HepG2 (cell line): ENCODE measurements around the gene ZBTB4. TPM values are rescaled to one million over a fixed set of nuclear protein-coding genes. Genes with fewer than 3 reads are reported as not detected.

Source experiments
- ARNT2 ChIP-seq: sonication (generic); formaldehyde crosslinking; IDR thresholded peaks from 2 replicates; pipeline ENCODE4 v1.8.0; 2022; ENCODE audit warnings: mild to moderate bottlenecking, low read depth, missing genetic modification reagents, moderate library complexity
- ASH2L ChIP-seq: fragments of 300-600, 200-600 bp; sonication (generic); IDR thresholded peaks from 2 replicates; pipeline ENCODE4 v1.7.0; 2017; ENCODE audit warnings: low read depth, mild to moderate bottlenecking, moderate library complexity, mixed read lengths, low read length; ENCODE audit not compliant: insufficient read length
- CREM ChIP-seq, 2 experiments: sonication (generic) in 1 of 2; formaldehyde crosslinking in 1 of 2; IDR thresholded peaks; 2 replicates each; pipeline versions ENCODE4 v1.4.0 to v1.6.1; 2016 to 2020; ENCODE audit warnings: antibody characterized with exemption in 1 of 2, mild to moderate bottlenecking in 1 of 2, missing genetic modification reagents in 1 of 2
- ETV6 ChIP-seq: sonication (generic); formaldehyde crosslinking; conservative IDR thresholded peaks from 2 replicates; pipeline ENCODE4 v1.4.0; 2020; ENCODE audit warnings: missing genetic modification reagents
- KDM3A ChIP-seq: IDR thresholded peaks from 2 replicates; pipeline ENCODE4 v1.6.1; 2018; ENCODE audit warnings: low read depth, missing compliant biosample characterization
- KDM6A ChIP-seq: IDR thresholded peaks from 2 replicates; pipeline ENCODE4 v1.6.1; 2016; ENCODE audit warnings: low read depth
- KLF15 ChIP-seq: sonication (generic); formaldehyde crosslinking; IDR thresholded peaks from 2 replicates; pipeline ENCODE4 v1.8.1; 2023; ENCODE audit warnings: borderline replicate concordance, mild to moderate bottlenecking, inconsistent platforms, missing genetic modification reagents, mixed read lengths
- MBD4 ChIP-seq: IDR thresholded peaks from 2 replicates; pipeline ENCODE4 v1.6.1; 2012; ENCODE audit warnings: low read length, inconsistent platforms, borderline replicate concordance
- MXD1 ChIP-seq: sonication (generic); formaldehyde crosslinking; IDR thresholded peaks from 2 replicates; pipeline ENCODE4 v1.4.0; 2020; ENCODE audit warnings: mild to moderate bottlenecking, missing genetic modification reagents
- NCOA2 ChIP-seq: sonication (generic); formaldehyde crosslinking; IDR thresholded peaks from 2 replicates; pipeline ENCODE4 v1.8.0; 2022; ENCODE audit warnings: inconsistent platforms
- NFIC ChIP-seq: IDR thresholded peaks from 2 replicates; pipeline ENCODE4 v1.6.1; 2012; ENCODE audit warnings: mild to moderate bottlenecking, low read length, inconsistent platforms
- PAF1 ChIP-seq: IDR thresholded peaks from 2 replicates; pipeline ENCODE4 v1.6.1; 2016; ENCODE audit warnings: missing genetic modification reagents, missing compliant biosample characterization
- RBFOX2 ChIP-seq: fragments of 200-400 bp; formaldehyde crosslinking; IDR thresholded peaks from 2 replicates; pipeline ENCODE4 v1.6.1; 2017; ENCODE audit warnings: low read depth, mild to moderate bottlenecking, low read length
- SIN3A ChIP-seq: IDR thresholded peaks from 2 replicates; pipeline ENCODE4 v1.6.1; 2011; ENCODE audit warnings: low read depth, mild to moderate bottlenecking, control low read depth, low read length, borderline replicate concordance
- SPEN ChIP-seq: sonication (generic); formaldehyde crosslinking; IDR thresholded peaks from 2 replicates; pipeline ENCODE4 v1.5.1; 2020; ENCODE audit warnings: low read depth, mild to moderate bottlenecking, missing genetic modification reagents
- TBP ChIP-seq: sonication (generic); formaldehyde crosslinking; IDR thresholded peaks from 2 replicates; pipeline ENCODE4 v1.5.0; 2020; ENCODE audit warnings: missing genetic modification reagents
- THAP11 ChIP-seq: IDR thresholded peaks from 2 replicates; pipeline ENCODE4 v1.6.1; 2016; ENCODE audit warnings: missing biosample characterization, missing genetic modification reagents
- ZFP1 ChIP-seq: IDR thresholded peaks from 2 replicates; pipeline ENCODE4 v1.6.1; 2016
- ZNF335 ChIP-seq: sonication (generic); formaldehyde crosslinking; IDR thresholded peaks from 2 replicates; pipeline ENCODE4 v1.4.0; 2020; ENCODE audit warnings: missing genetic modification reagents
- ZNF383 ChIP-seq: sonication (generic); formaldehyde crosslinking; IDR thresholded peaks from 2 replicates; pipeline ENCODE4 v1.4.0; 2020; ENCODE audit warnings: missing genetic modification reagents, mild to moderate bottlenecking, borderline replicate concordance
- ZNF550 ChIP-seq: sonication (generic); formaldehyde crosslinking; IDR thresholded peaks from 2 replicates; pipeline ENCODE4 v1.4.0; 2020; ENCODE audit warnings: mild to moderate bottlenecking, missing genetic modification reagents, borderline replicate concordance
- ZNF776 ChIP-seq: sonication (generic); formaldehyde crosslinking; IDR thresholded peaks from 2 replicates; pipeline ENCODE4 v1.4.0; 2020; ENCODE audit warnings: mild to moderate bottlenecking, missing genetic modification reagents
- polyA plus RNA-seq, 8 experiments: library from polyadenylated mRNA; depleted of rRNA in 3 of 8; stranded (reverse) in 7 of 8; unstranded in 1 of 8; fragments of >200 nt; fragmentation: Illumina TruSeq in 4 of 8; extraction: Trizol in 4 of 8; gene quantifications; 2 replicates each; pipeline versions ENCODE4 v1.2.1 to v1.2.3, GENCODE V29; 2011 to 2016; ENCODE audit warnings: low read depth in 4 of 8, missing spikeins in 1 of 8, mixed read lengths in 1 of 8; ENCODE audit not compliant: insufficient read depth in 1 of 8
- total RNA-seq, 5 experiments: library from RNA; depleted of rRNA; stranded (reverse); fragments of >200 nt; fragmentation: Illumina TruSeq; extraction: Trizol; gene quantifications; 2 replicates each; pipeline ENCODE4 v1.2.3, GENCODE V29; 2016; ENCODE audit warnings: low read depth in 1 of 5
- TF ChIP-seq, protein P1 (sequence below): sonication (generic); formaldehyde crosslinking; IDR thresholded peaks from 2 replicates; pipeline ENCODE4 v1.4.0; 2020; ENCODE audit warnings: missing genetic modification reagents
- TF ChIP-seq, protein P2 (sequence below): IDR thresholded peaks from 2 replicates; pipeline ENCODE4 v1.6.1; 2016; ENCODE audit warnings: missing genetic modification reagents, missing compliant biosample characterization
- TF ChIP-seq, protein P3 (sequence below): sonication (generic); IDR thresholded peaks from 2 replicates; pipeline ENCODE4 v1.6.1; 2016; ENCODE audit warnings: low read depth, borderline replicate concordance
- TF ChIP-seq, protein P4 (sequence below): sonication (generic); formaldehyde crosslinking; IDR thresholded peaks from 2 replicates; pipeline ENCODE4 v1.5.1; 2020; ENCODE audit warnings: mild to moderate bottlenecking, missing genetic modification reagents, moderate library complexity

ZBTB4 gene
- total and polyA plus RNA-seq, 2 of the 13 experiments (the other 11 are each of a cell fraction or from before 2014, with no cell fraction given): 4.3 to 7.4 TPM

DNA sequence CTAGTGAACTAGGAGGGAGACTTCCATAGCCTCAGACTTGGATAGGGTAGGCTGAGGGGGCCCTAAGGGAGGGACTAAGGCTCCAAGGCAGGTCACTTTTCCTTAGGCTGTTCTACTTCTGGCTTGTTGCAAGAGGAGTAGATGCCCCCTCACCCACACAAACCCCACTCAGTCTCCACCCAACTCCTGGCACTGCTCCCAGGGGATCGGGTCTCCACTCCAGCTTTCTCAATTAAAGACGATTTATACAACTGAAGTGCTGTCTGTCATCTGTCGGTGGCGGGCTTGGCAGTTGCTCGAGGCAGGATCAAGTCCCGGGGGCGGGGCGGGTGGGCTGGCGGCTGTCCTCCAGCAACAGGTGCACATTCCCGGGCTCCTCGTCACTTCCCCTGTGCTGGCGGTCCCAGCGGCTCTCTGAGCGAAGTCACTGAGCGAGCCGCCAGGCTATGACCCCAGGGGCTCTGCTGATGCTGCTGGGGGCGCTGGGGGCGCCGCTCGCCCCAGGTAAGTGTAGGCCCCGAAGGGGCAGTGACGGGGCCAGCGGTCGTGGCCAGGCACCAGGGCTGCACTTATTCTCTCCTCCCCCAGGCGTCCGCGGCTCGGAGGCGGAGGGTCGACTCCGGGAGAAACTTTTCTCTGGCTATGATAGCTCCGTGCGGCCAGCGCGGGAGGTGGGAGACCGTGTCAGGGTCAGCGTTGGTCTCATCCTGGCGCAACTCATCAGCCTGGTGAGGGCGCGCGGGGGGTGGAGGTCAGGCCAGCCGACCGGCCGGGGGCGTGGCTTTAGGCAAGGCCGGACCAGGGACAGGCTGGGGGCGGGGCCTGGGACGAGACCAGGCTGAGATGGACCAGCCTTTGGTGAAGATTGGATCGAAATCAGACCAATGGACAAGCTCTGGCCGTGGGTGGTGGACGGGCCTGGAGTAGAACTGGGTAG lies 34.5 kb downstream of the ZBTB4 start, which contains the start of gene CHRNB1 (continued):
- TF ChIP-seq, protein P1, sequence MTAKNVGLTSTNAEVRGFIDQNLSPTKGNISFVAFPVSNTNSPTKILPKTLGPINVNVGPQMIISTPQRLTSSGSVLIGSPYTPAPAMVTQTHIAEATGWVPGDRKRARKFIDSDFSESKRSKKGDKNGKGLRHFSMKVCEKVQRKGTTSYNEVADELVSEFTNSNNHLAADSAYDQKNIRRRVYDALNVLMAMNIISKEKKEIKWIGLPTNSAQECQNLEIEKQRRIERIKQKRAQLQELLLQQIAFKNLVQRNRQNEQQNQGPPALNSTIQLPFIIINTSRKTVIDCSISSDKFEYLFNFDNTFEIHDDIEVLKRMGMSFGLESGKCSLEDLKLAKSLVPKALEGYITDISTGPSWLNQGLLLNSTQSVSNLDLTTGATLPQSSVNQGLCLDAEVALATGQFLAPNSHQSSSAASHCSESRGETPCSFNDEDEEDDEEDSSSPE (CRISPR knock-in tag): peak; percentile 50; the same call in 1 of the 2 replicates
- peak; percentile 78 for TF ChIP-seq RBFOX2
- TF ChIP-seq ETV6 (CRISPR knock-in tag): 0 out of 2 replicates have a peak, but pooled peaks have one; percentile 26
- no peak for TF ChIP-seq NFIC
- 0 out of 2 replicates have a peak, but pooled peaks have one; percentile 29 for TF ChIP-seq ARNT2 (CRISPR knock-in tag)
- 0 out of 2 replicates have a peak, but pooled peaks have one; percentile 18 for TF ChIP-seq NCOA2 (CRISPR knock-in tag)
- 0 out of 2 replicates have a peak, but pooled peaks have one; percentile 23 for TF ChIP-seq ZNF335 (CRISPR knock-in tag)
- no peak for TF ChIP-seq KLF15 (CRISPR knock-in tag)
- TF ChIP-seq TBP (CRISPR knock-in tag): no peak
- TF ChIP-seq SPEN: peak; percentile 73
- TF ChIP-seq ASH2L: peak; percentile 54
- TF ChIP-seq THAP11 (CRISPR knock-in tag): peak; percentile 81
- TF ChIP-seq, protein P2, sequence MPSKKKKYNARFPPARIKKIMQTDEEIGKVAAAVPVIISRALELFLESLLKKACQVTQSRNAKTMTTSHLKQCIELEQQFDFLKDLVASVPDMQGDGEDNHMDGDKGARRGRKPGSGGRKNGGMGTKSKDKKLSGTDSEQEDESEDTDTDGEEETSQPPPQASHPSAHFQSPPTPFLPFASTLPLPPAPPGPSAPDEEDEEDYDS: peak; percentile 87
- TF ChIP-seq MBD4: no peak
- TF ChIP-seq ZNF383: 0 out of 2 replicates have a peak, but pooled peaks have one; percentile 57
- 0 out of 2 replicates have a peak, but pooled peaks have one; percentile 19 for TF ChIP-seq CREM (IDR thresholded peaks at IDR 0.05)
- TF ChIP-seq CREM (CRISPR knock-in tag; IDR thresholded peaks at IDR 0.05): no peak
- no peak for TF ChIP-seq ZFP1 (CRISPR knock-in tag)
- TF ChIP-seq ZNF550 (CRISPR knock-in tag): no peak
- no peak; the same call in 1 of the 2 replicates for TF ChIP-seq MXD1 (CRISPR knock-in tag)
- TF ChIP-seq, protein P3, sequence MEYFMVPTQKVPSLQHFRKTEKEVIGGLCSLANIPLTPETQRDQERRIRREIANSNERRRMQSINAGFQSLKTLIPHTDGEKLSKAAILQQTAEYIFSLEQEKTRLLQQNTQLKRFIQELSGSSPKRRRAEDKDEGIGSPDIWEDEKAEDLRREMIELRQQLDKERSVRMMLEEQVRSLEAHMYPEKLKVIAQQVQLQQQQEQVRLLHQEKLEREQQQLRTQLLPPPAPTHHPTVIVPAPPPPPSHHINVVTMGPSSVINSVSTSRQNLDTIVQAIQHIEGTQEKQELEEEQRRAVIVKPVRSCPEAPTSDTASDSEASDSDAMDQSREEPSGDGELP: peak; percentile 72; the same call in 1 of the 2 replicates
- TF ChIP-seq, protein P4, sequence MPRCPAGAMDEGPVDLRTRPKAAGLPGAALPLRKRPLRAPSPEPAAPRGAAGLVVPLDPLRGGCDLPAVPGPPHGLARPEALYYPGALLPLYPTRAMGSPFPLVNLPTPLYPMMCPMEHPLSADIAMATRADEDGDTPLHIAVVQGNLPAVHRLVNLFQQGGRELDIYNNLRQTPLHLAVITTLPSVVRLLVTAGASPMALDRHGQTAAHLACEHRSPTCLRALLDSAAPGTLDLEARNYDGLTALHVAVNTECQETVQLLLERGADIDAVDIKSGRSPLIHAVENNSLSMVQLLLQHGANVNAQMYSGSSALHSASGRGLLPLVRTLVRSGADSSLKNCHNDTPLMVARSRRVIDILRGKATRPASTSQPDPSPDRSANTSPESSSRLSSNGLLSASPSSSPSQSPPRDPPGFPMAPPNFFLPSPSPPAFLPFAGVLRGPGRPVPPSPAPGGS (CRISPR knock-in tag): 0 out of 2 replicates have a peak, but pooled peaks have one; percentile 20
- TF ChIP-seq SIN3A: peak; percentile 49; the same call in 1 of the 2 replicates
- TF ChIP-seq KDM6A: no peak
- no peak for TF ChIP-seq KDM3A (CRISPR knock-in tag)
- TF ChIP-seq ZNF776 (CRISPR knock-in tag): peak; percentile 58; the same call in 1 of the 2 replicates
- no peak for TF ChIP-seq PAF1 (CRISPR knock-in tag)
